Smooth muscle cell (in vitro differentiated cells): Measurements from ENCODE around the gene TAS1R1. TPM values are rescaled to one million over a fixed set of nuclear protein-coding genes. Genes with fewer than 3 reads are reported as not detected.

Experiments
- DNase-seq: peaks from one replicate; lab custom pipeline; 2025; ENCODE audit not compliant: unreplicated experiment; lab: John Stamatoyannopoulos, UW
- H2AFZ ChIP-seq: fragments of 200-600 bp; sonication (generic); 2 replicates; pipeline ENCODE4 v1.6.0; 2016; ENCODE audit warnings: antibody characterized with exemption, low read depth, mild to moderate bottlenecking
- H3F3A ChIP-seq: fragments of 200-600 bp; sonication (generic); 2 replicates; pipeline ENCODE4 v1.6.0; 2017; ENCODE audit warnings: antibody characterized with exemption, low read depth
- H3K27ac ChIP-seq: fragments of 200-600 bp; sonication (generic); 2 replicates; pipeline ENCODE4 v1.5.1; 2016; ENCODE audit warnings: low read depth, mild to moderate bottlenecking
- H3K27me3 ChIP-seq: fragments of 200-600 bp; sonication (generic); 2 replicates; pipeline ENCODE4 v1.6.1; 2016; ENCODE audit warnings: low read depth, mild to moderate bottlenecking
- H3K36me3 ChIP-seq: fragments of 200-600 bp; sonication (generic); 2 replicates; pipeline ENCODE4 v1.5.1; 2016; ENCODE audit warnings: low read depth
- H3K4me1 ChIP-seq: fragments of 200-600 bp; sonication (generic); 2 replicates; pipeline ENCODE4 v1.5.1; 2016; ENCODE audit warnings: low read depth
- H3K4me2 ChIP-seq: fragments of 200-600 bp; sonication (generic); 2 replicates; pipeline ENCODE4 v1.6.0; 2016; ENCODE audit warnings: mild to moderate bottlenecking
- H3K4me3 ChIP-seq: fragments of 200-600 bp; sonication (generic); 2 replicates; pipeline ENCODE4 v1.5.1; 2016; ENCODE audit warnings: mild to moderate bottlenecking
- H3K79me2 ChIP-seq: fragments of 200-600 bp; sonication (generic); 2 replicates; pipeline ENCODE4 v1.6.0; 2016; ENCODE audit warnings: low read depth, mild to moderate bottlenecking
- H3K9ac ChIP-seq: fragments of 200-600 bp; sonication (generic); 2 replicates; pipeline ENCODE4 v1.6.0; 2016; ENCODE audit warnings: low read depth
- H3K9me3 ChIP-seq: fragments of 200-600 bp; sonication (generic); replicated peaks from 2 replicates; pipeline ENCODE4 v1.5.1; 2016; ENCODE audit warnings: low read depth
- H4K20me1 ChIP-seq: fragments of 200-600 bp; sonication (generic); 2 replicates; pipeline ENCODE4 v1.6.0; 2016; ENCODE audit warnings: low read depth
- CTCF ChIP-seq: fragments of 200-600 bp; sonication (generic); IDR thresholded peaks from 2 replicates; pipeline ENCODE4 v1.5.1; 2017; ENCODE audit warnings: borderline replicate concordance, mild to moderate bottlenecking, antibody characterized with exemption; ENCODE audit not compliant: insufficient read depth, poor library complexity, severe bottlenecking
- WGBS: methylation state at CpG from one replicate; pipeline ENCODE4 v1.1.7; 2016; ENCODE audit warnings: low lambda C conversion rate; 5-methylcytosine and 5-hydroxymethylcytosine counted together
- polyA plus RNA-seq: library from polyadenylated mRNA; unstranded; fragments of >200 nt; fragmentation: Nextera tagmentation; extraction: Ambion mirVana; gene quantifications from 2 replicates; pipeline ENCODE4 v1.2.1, GENCODE V29; 2016
- total RNA-seq: library from RNA; depleted of rRNA; stranded (reverse); fragments of >200 nt; gene quantifications from 2 replicates; pipeline ENCODE4 v1.2.3, GENCODE V29; 2014

Gene TAS1R1
- total and polyA plus RNA-seq, 2 experiments from 2014 or later: 0.27 TPM; not detected in 1

- H3K4me2 ChIP-seq: no peak overlapping the region
- H3K9ac ChIP-seq: no peak overlapping the region
- TF ChIP-seq CTCF: no peak
- H3F3A ChIP-seq: no peaks in the 10 kb centered on the region
- H3K4me3 ChIP-seq: no peak overlapping the region
- no peak for DNase-seq
- no peaks in the 10 kb centered on the region for H3K4me1 ChIP-seq
- 86% methylated on average over 24 of the region's 24 CpGs for WGBS
- no peaks in the 10 kb centered on the region for H3K9me3 ChIP-seq
- no peaks in the 10 kb centered on the region for H3K27me3 ChIP-seq
- no peak overlapping the region for H2AFZ ChIP-seq
- H3K79me2 ChIP-seq: no peaks in the 10 kb centered on the region
- no peak overlapping the region for H3K27ac ChIP-seq
- no peaks in the 10 kb centered on the region for H3K36me3 ChIP-seq
- peaks cover 30% of the 10 kb centered on the region for H4K20me1 ChIP-seq
Measured at GRCh38 chr1:6588893-6589520, 33.9 kb downstream of the TAS1R1 start.

GRCh38 chr1:6590046-6590445 is 34.9 kb downstream of the TAS1R1 start:
- Histone ChIP-seq H3K4me2 (no peak overlapping the region), H3F3A (no peaks in the 10 kb centered on the region), H3K4me1 (no peaks in the 10 kb centered on the region), H3K9ac (no peak overlapping the region), H2AFZ (no peak overlapping the region), H3K4me3 (no peak overlapping the region), H3K9me3 (no peaks in the 10 kb centered on the region), H3K27ac (no peak overlapping the region), H4K20me1 (peaks cover 35% of the 10 kb centered on the region), H3K36me3 (no peaks in the 10 kb centered on the region), H3K27me3 (no peaks in the 10 kb centered on the region), H3K79me2 (no peaks in the 10 kb centered on the region)
- TF ChIP-seq CTCF: no peak
- WGBS: 96% methylated on average over 7 of the region's 7 CpGs
- no peak for DNase-seq

GRCh38 chr1:6591222-6591621 is 36.1 kb downstream of the TAS1R1 start:
- H3K4me2 ChIP-seq: no peak overlapping the region
- H3K36me3 ChIP-seq: no peaks in the 10 kb centered on the region
- H3K27me3 ChIP-seq: no peaks in the 10 kb centered on the region
- H4K20me1 ChIP-seq: peaks cover 39% of the 10 kb centered on the region
- no peak for DNase-seq
- H3K27ac ChIP-seq: no peak overlapping the region
- H3K79me2 ChIP-seq: no peaks in the 10 kb centered on the region
- H3K9ac ChIP-seq: no peak overlapping the region
- no peaks in the 10 kb centered on the region for H3F3A ChIP-seq
- no peak for TF ChIP-seq CTCF
- H3K9me3 ChIP-seq: no peaks in the 10 kb centered on the region
- WGBS: 96% methylated on average over 13 of the region's 13 CpGs
- H3K4me1 ChIP-seq: no peaks in the 10 kb centered on the region
- no peak overlapping the region for H3K4me3 ChIP-seq
- no peak overlapping the region for H2AFZ ChIP-seq

- Histone ChIP-seq H3K27ac (no peak overlapping the region), H3K9ac (no peak overlapping the region), H3K4me3 (no peak overlapping the region), H3K36me3 (no peaks in the 10 kb centered on the region), H3K9me3 (no peaks in the 10 kb centered on the region), H3K27me3 (no peaks in the 10 kb centered on the region), H3K79me2 (peaks cover 2% of the 10 kb centered on the region), H3K4me1 (no peaks in the 10 kb centered on the region), H4K20me1 (peaks cover 43% of the 10 kb centered on the region), H2AFZ (no peak overlapping the region), H3K4me2 (no peak overlapping the region), H3F3A (no peaks in the 10 kb centered on the region)
- no peak for TF ChIP-seq CTCF
- 84% methylated on average over 6 of the region's 6 CpGs for WGBS
- no peak for DNase-seq
Measured at GRCh38 chr1:6591644-6592043, 36.5 kb downstream of the TAS1R1 start.
